ENCODE data around the gene CYSLTR2. TPM values are rescaled to one million over a fixed set of nuclear protein-coding genes. Genes with fewer than 3 reads are reported as not detected.

Gene CYSLTR2
- total and polyA plus RNA-seq, 9 donors = 0.30 to 8.3 (median 2.1) TPM

DNA sequence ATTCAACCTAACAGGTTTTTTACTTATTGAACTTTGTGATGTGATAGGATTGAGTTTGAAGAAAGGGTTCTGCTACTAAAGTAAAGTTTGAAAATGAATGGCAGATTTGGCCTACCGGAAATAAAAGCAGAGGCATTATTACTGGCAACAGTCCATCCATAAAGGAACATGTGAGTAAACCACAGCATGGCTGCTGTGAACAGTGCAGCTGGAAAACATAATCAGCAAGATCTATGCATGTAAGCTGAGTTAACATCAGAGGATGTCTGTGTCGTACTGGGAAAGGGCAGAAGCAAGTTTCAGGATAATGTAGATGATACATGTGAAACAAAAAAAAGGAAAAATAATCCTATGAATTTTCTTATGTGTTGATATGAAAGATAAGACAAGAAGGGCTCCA lies 87.6 kb downstream of the CYSLTR2 start:
- H3K27ac ChIP-seq = no peak overlapping the region
- intact Hi-C loops (cut with DNase I) = loop anchor here in 1 of 4 donors (10.0 kb wide), 1 partner anchor 127 kb away; no protein-coding TSS in a partner anchor
- WGBS, 3 donors = 49 to 70% (median 67%) methylated on average over 2 of the region's 2 CpGs

DNA sequence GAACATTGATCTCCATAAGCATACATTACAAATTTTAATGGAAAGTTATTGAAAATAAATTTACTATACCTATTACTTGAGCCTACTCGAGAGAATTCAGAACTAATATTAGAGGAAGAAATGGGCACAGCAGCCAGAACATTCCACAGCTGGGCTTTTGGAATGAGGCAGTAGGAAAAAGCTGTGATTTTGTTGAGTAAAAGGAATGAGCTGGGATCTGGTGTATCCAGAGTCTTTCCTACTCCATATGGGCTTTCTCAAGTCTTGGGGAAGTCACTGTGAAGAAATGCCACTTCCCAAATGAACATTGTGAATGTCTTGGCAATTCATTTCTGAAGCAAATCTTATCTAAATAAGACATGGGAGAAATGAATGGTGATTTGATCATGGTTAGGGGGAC lies 93.1 kb downstream of the CYSLTR2 start:
- Histone ChIP-seq H3K36me3 (no peaks in the 10 kb centered on the region), H3K27me3 (no peaks in the 10 kb centered on the region), H3K9me3 (no peaks in the 10 kb centered on the region), H3K4me3 (no peak overlapping the region), H3K27ac (no peak overlapping the region), H3K4me1 (ENCODE audit: insufficient read depth) (peaks cover 9% of the 10 kb centered on the region)
- TF ChIP-seq, protein P1, sequence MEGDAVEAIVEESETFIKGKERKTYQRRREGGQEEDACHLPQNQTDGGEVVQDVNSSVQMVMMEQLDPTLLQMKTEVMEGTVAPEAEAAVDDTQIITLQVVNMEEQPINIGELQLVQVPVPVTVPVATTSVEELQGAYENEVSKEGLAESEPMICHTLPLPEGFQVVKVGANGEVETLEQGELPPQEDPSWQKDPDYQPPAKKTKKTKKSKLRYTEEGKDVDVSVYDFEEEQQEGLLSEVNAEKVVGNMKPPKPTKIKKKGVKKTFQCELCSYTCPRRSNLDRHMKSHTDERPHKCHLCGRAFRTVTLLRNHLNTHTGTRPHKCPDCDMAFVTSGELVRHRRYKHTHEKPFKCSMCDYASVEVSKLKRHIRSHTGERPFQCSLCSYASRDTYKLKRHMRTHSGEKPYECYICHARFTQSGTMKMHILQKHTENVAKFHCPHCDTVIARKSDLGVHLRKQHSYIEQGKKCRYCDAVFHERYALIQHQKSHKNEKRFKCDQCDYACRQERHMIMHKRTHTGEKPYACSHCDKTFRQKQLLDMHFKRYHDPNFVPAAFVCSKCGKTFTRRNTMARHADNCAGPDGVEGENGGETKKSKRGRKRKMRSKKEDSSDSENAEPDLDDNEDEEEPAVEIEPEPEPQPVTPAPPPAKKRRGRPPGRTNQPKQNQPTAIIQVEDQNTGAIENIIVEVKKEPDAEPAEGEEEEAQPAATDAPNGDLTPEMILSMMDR (IDR thresholded peaks at IDR 0.05) = no peak
- TF ChIP-seq POLR2A (IDR thresholded peaks at IDR 0.05) = no peak
- TF ChIP-seq EP300 (IDR thresholded peaks at IDR 0.05) = no peak
- intact Hi-C loops (cut with DNase I) = loop anchor here in 1 of 4 donors (10.0 kb wide), 1 partner anchor 132 kb away; no protein-coding TSS in a partner anchor
- DNase-seq = no peak
- 0 to 28% (median 12%) methylated on average over 1 of the region's 1 CpG for WGBS, 3 donors

More for the DNA sequence above, 87.6 kb downstream of the CYSLTR2 start:
- Histone ChIP-seq H3K27me3 (no peaks in the 10 kb centered on the region), H3K4me3 (no peak overlapping the region), H3K9me3 (no peaks in the 10 kb centered on the region), H3K36me3 (no peaks in the 10 kb centered on the region), H3K4me1 (ENCODE audit: insufficient read depth) (peaks cover 4% of the 10 kb centered on the region)
- DNase-seq = no peak
- TF ChIP-seq POLR2A (IDR thresholded peaks at IDR 0.05) = no peak
- TF ChIP-seq EP300 (IDR thresholded peaks at IDR 0.05) = no peak
- TF ChIP-seq, protein P1 (IDR thresholded peaks at IDR 0.05) = no peak

DNA sequence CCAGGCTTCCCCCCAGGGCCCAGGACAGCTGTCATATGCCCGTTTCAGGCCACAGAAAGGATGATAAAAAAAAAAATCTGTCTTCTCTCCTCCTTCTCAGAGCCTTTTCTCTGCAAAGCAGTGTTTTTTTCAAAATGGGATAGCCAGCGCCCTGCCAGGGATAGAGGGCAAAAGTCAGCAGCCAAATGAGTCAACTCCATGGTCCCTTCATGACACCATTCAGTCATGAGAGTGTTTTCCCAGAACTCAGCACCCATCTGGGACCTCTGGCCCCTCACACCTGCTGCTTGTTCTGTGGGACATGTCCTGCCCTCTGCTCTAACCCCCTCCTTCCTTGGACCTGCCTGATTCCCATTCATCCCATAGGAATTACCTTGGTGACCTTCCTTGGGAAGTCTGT lies 95.0 kb downstream of the CYSLTR2 start:
- Histone ChIP-seq H3K4me3 (no peak overlapping the region), H3K27ac (no peak overlapping the region), H3K36me3 (no peaks in the 10 kb centered on the region), H3K4me1 (ENCODE audit: insufficient read depth) (peaks cover 9% of the 10 kb centered on the region), H3K27me3 (no peaks in the 10 kb centered on the region), H3K9me3 (no peaks in the 10 kb centered on the region)
- intact Hi-C loops (cut with DNase I) = loop anchor here in 1 of 4 donors (10.0 kb wide), 1 partner anchor 134 kb away; no protein-coding TSS in a partner anchor
- WGBS, 3 donors = 87 to 93% (median 91%) methylated on average over 2 of the region's 2 CpGs
- TF ChIP-seq, protein P1 (IDR thresholded peaks at IDR 0.05) = no peak
- no peak for TF ChIP-seq EP300 (IDR thresholded peaks at IDR 0.05)
- TF ChIP-seq POLR2A (IDR thresholded peaks at IDR 0.05) = no peak
- no peak for DNase-seq

DNA sequence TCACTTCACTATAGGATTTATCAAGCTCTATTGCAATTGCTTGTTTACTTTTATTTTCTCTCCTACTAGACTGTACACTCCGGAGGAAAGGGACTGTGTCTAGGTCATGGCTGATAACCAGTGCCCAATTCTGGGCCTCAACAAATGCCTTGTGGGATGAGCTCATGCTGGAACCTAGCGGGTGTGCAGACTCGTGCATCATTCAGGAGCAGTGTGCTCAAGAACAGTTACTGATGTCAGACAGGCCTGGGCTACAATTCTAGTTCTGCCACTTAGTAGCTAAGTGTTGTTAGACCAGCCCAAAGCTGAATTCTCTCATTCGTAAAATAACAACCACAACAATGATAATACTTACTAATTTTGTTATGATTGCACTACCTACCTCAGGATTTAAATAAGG lies 95.4 kb downstream of the CYSLTR2 start:
- H3K4me3 ChIP-seq = no peak overlapping the region
- TF ChIP-seq EP300 (IDR thresholded peaks at IDR 0.05) (no peak), POLR2A (IDR thresholded peaks at IDR 0.05) (no peak)
- no peaks in the 10 kb centered on the region for H3K9me3 ChIP-seq
- H3K27me3 ChIP-seq = no peaks in the 10 kb centered on the region
- H3K4me1 ChIP-seq (ENCODE audit: insufficient read depth) = peaks cover 9% of the 10 kb centered on the region
- H3K27ac ChIP-seq = no peak overlapping the region
- WGBS, 3 donors = 78 to 82% (median 79%) methylated on average over 4 of the region's 4 CpGs
- DNase-seq = no peak
- no peaks in the 10 kb centered on the region for H3K36me3 ChIP-seq
- intact Hi-C loops (cut with DNase I) = loop anchor here in 1 of 4 donors (10.0 kb wide), 1 partner anchor 134 kb away; no protein-coding TSS in a partner anchor

GRCh38 chr13:48749699-48750473 lies 96.2 kb downstream of the CYSLTR2 start:
- H3K4me1 ChIP-seq (ENCODE audit: insufficient read depth) = peaks cover 9% of the 10 kb centered on the region
- no peaks in the 10 kb centered on the region for H3K9me3 ChIP-seq
- intact Hi-C loops (cut with DNase I) = loop anchor here in 1 of 4 donors (10.0 kb wide), 1 partner anchor 135 kb away; no protein-coding TSS in a partner anchor
- TF ChIP-seq, protein P1 (IDR thresholded peaks at IDR 0.05) = peak in 2 of 3 donors; percentile 39 to 64
- TF ChIP-seq POLR2A (IDR thresholded peaks at IDR 0.05) = no peak
- TF ChIP-seq EP300 (IDR thresholded peaks at IDR 0.05) = no peak
- H3K36me3 ChIP-seq = no peaks in the 10 kb centered on the region
- H3K27me3 ChIP-seq = no peaks in the 10 kb centered on the region
- WGBS, 3 donors = 26 to 37% (median 34%) methylated on average over 15 of the region's 15 CpGs
- peak; percentile 76 to 89 (median 79) for DNase-seq
- no peak overlapping the region for H3K4me3 ChIP-seq
- peak overlapping the region in 1 of 2 donors; percentile 83 for H3K27ac ChIP-seq
